Adipose tissue (tissue), 3 donors: Measurements from ENCODE around the gene FLT3LG. TPM values are rescaled to one million over a fixed set of nuclear protein-coding genes. Genes with fewer than 3 reads are reported as not detected.
"Not testable (repeated sequence)": the region's sequence is repeated elsewhere in the genome, so short reads cannot be mapped to it uniquely, and the experiment has no call there.

ENCODE experiments used
- H3K27ac ChIP-seq: one replicate; pipeline ENCODE4 v1.5.1; 2013; ENCODE audit warnings: low read depth, low read length
- WGBS, 3 donors: extraction: QIAGEN DNeasy Blood & Tissue Kit; methylation state at CpG; one replicate each; pipeline ENCODE4 v1.1.7; 2013; 5-methylcytosine and 5-hydroxymethylcytosine counted together
- polyA plus RNA-seq, 3 donors: library from polyadenylated mRNA; stranded (reverse); fragments of 200-250 nt; gene quantifications; one replicate each; pipeline ENCODE4 v1.2.3, GENCODE V29; 2013
- donor health status: healthy with polysubstance abuse.
- donor health status: Bipolar disorder and iron deficiency.
- donor health status: healthy.

FLT3LG gene
- polyA plus RNA-seq, 3 donors: 2.6 to 20.5 (median 7.4) TPM

DNA sequence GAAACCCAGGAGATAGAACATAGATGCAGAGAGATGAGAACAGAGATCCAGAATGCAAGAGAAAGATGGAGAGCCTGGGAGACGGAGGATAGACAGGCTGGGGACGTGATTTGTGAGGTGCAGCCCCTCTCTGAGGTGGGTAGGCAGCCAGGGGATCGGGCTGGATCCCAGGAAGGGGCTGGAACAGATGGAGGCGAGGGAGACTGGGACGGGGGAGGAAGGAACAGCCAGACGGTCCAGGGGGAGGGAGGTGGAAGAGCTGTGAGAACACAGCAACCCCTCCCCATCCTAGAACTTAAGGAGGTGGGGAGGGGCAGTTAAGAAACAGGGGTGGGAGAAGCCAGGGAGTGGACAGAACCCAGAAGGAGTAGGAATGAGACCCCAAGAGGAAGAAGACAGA is 35.8 kb upstream of the FLT3LG start:
- WGBS, 3 donors: 18 to 27% (median 25%) methylated on average over 6 of the region's 6 CpGs
- no peak overlapping the region for H3K27ac ChIP-seq

DNA sequence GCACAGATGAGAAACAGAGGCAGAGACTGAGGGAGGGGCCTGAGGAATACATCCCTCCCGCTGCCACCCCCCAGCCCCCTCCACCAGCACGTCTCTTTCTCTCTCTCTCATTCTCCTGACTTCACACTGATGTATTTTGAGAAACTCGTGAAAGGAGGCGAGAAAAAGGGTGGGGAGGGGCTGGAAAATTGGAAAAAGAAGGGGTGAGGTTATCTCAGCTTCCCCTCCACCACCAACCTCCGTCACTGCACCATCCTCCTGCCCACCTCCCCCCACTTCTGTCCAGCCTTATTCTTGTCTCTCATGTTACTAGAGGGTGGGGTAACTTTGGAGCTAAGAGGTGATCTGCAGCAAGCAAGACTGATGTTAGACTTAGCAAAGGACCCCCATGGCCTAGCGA is 34.2 kb upstream of the FLT3LG start:
- no peak overlapping the region for H3K27ac ChIP-seq
- 59 to 64% (median 64%) methylated on average over 6 of the region's 6 CpGs for WGBS, 3 donors

DNA sequence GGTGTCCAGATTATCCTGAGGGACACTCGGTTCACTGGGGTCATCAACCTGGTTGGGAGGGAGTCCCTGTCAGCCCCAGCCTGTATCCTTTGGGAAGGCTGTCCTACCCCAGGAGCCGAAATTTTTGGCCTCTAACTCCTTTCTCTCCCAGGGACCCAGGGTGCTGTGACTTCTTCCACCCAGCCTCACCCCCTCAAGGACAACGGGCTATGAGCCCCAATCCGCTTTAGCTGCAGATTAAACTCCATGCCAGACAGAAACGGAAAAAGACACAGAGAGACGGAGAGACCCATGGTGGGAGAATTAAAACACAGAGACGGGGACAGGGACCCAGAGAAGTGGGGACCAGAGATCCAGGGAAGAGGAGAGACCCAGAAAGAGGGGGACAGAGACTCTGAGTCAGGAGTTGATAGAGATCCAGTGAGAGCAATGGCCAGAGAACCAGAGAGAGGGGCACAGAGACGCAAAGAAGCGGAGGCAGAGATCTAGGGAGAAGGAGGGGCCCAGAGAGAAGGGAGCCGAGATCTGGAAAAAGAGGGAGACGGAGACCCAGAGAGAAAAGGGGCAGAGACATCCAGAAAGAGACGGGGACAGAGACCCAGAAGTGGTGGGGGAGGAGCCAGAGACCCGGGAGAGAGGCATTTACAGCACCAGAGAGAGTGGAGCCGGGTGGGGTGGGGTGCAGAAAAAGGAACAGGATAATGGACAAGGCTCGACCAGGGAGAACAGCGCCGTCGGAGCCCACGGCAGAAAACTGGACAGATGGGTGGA is 33.4 kb upstream of the FLT3LG start:
- no peak overlapping the region for H3K27ac ChIP-seq
- 24 to 32% (median 25%) methylated on average over 19 of the region's 19 CpGs for WGBS, 3 donors

DNA sequence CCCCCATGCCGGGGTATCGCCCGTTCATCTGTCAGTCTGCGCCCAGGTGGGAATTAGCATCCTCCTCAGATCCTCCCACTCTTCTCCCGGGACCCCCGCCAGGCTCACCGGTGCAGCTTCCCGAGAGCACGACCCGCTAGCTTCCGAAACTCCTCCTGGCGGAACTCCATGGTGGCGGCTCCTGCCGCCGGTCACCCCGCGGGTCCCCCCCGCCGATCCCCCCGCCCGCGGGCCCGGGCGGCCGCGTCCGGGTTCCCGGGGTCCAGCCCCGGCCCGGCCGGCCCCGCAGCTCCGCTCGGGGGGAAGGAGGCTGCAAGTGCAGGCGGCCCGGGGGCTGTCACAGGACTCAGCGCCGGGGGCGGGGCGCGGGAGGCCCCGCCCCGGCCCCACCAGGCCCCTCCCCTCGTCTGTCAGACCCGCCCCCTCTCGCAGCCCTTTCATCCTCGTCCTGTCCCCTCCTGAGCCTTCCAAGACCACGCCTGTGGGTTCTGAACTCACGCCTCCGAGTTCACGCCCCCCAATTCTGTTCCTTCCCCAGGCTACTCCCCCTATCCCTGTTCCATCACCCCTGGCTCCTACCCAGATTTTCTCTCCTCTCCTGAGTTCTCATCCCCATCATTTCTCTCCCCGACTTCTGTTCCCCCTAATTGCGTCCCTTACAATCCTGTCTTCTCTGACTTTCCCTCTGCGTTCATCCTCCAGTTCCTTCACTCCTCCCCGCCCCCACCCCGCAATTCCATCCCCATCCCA is 32.6 kb upstream of the FLT3LG start, which contains the start of gene SLC17A7:
TSS of gene SLC17A7 (minus strand) at position 318 of the 750 bp plus-strand sequence. CDS start at position 170, 148 bp downstream.
- 3 to 7% (median 4%) methylated on average over 31 to 56 of the region's 56 CpGs for WGBS, 3 donors
- H3K27ac ChIP-seq: no peak within 1 kb of the TSS

DNA sequence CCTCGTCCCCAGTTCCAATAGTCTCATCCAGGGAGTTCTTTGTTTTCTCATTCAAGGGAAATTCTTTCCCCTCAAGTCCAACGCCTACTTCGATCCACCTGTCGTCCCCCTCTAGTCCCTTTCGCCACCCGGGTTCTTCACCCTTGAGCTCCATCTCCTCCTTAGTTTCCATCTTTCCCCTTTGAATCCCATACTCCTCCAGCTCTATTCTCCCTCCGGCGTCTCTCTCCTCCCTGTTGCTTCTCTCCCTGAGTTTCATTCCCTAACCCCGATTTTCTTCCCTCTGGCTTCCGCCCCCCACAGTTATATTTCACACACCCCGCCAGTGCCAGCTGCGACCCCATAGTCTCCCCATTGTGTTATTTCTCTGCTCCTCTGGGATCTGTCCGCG is 32.1 kb upstream of the FLT3LG start:
- H3K27ac ChIP-seq: no peak overlapping the region
- 14 to 27% (median 19%) methylated on average over 14 of the region's 14 CpGs for WGBS, 3 donors

DNA sequence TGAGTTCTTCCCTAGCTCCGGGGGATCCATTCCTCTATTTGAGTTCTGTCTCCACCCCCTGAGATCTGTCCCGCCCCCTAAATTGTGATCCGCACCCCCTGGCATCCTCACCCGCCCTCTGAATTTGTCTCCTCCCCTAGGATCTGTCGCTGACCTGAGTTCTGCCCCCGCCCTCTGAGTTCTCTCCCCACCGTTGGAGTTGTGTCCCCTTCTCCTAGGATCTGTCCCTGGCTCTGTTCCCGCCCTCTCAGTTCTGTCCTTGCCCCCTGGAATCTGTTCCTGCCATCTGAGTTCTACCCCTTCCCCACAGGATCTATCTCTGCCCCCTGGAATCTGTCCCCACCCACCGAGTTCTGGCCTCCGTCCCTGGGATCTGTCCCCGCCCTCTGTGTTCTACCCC is 31.7 kb upstream of the FLT3LG start:
- no peak overlapping the region for H3K27ac ChIP-seq
- WGBS, 3 donors: 2 to 5% (median 2%) methylated on average over 11 of the region's 11 CpGs

DNA sequence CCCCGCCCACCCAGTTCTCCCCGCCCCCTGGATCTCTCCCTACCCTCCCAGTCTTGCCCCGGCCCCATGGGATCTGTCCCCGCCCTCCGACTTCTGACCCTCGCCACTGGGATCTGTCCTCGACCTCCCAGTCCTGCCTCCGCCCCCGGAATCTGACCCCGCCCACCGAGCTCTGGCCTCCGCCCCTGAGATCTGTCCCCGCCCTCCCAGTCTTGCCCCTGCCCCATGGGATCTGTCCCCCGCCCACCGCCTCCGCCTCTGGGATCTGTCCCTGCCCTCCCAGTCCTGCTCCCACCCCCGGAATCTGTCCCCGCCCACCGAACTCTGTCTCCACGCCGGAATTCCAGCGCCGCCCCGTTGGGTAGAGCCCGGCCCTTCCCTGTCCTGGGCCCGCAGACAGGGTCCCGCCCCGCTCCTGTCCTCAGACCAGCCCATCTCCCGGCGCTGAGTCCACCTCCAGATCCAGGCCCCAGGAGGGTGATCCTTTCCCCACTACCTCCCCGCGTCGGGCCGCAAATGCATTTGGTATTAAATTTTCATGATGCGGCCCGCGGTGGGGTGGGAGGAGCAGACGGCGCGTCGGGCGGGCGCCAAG is 31.1 kb upstream of the FLT3LG start:
- H3K27ac ChIP-seq: peak overlapping the region; percentile 69
- 0 to 2% (median 1%) methylated on average over 40 to 43 of the region's 43 CpGs for WGBS, 3 donors

DNA sequence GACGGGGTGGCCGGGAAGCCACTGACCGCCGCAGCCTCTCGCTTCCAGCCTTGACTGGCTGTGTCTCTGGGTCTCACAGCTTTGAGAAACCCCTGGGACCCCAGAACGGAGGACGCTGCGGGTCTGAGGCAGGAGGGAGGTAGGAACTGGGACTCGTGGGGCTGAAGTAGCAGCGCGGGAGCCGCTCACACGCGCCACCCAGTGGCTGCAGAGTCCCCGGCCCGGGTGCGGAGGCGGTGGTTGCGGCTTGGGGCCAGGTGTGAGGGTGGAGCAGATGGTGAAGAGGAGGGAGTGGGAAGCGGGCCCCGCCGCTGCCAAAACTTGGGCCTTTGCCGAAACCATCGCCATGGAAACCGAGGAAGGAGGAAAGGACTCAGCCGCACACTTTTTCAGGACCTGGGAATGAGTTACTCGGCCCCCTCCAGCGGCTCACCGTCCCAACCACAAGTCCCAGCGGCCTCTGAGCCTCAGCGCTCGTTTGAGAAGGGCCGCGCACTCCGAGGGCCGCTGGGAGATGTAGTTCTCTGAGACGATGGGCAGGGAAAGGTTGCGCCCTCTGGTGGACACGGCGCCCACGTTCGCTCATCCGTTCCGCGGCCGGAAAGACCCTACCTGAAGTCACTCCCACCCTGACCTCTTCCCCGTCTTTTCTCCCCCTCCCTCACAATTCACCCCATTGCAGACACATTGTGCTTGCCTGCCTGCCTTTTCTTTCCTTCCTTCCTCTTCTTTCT is 30.5 kb upstream of the FLT3LG start:
- 0% methylated on average over 46 to 47 of the region's 47 CpGs for WGBS, 3 donors

DNA sequence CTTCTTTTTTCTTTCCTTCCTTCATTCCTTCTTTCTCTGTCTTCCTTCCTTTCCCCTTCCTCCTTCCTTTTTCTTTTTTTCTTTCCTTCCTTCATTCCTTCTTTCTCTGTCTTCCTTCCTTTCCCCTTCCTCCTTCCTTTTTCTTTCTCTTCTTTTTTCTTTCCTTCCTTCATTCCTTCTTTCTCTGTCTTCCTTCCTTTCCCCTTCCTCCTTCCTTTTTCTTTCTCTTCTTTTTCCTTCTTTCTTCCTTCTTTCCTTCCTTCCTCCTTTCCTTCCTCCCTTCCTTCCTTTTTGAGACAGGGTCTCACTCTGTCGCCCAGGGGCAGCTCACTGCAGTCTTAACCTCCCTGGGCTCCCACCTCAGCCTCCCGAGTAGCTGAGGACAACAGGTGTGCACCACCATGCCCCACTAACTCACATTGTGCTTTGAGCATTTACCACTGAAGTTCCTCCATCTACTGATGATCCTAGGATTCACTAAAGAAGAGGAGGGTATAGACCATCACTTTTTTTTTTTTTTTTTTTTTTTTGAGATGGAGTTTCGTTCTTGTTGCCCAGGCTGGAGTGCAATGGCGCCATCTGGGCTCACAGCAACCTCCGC is 29.8 kb upstream of the FLT3LG start:
- WGBS, 3 donors: 56 to 66% (median 63%) methylated on average over 5 of the region's 5 CpGs
- H3K27ac ChIP-seq: not testable (repeated sequence)

More for the DNA sequence above, 30.5 kb upstream of the FLT3LG start:
- peak overlapping the region; percentile 69 for H3K27ac ChIP-seq

DNA sequence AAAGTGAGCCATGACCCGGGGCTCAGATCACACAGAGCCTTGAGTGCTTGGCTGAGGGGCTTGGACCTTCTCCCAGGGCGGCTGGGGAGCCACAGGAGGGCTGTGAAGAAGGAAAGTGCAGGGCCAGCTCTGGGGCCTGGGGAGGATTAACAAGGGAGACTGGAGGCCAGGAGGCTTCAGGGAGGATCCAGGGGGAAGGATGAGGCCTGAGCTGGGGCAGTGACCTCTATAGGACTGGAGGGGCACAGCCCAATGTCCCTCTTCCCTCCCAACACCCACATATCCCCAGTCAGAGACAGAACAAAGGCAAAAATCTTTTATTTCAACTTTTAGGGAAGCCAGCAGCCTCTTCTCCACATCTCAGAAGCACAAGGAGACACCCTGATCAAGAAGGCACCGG is 28.0 kb upstream of the FLT3LG start:
- no peak overlapping the region for H3K27ac ChIP-seq
- 72 to 91% (median 81%) methylated on average over 3 of the region's 3 CpGs for WGBS, 3 donors

DNA sequence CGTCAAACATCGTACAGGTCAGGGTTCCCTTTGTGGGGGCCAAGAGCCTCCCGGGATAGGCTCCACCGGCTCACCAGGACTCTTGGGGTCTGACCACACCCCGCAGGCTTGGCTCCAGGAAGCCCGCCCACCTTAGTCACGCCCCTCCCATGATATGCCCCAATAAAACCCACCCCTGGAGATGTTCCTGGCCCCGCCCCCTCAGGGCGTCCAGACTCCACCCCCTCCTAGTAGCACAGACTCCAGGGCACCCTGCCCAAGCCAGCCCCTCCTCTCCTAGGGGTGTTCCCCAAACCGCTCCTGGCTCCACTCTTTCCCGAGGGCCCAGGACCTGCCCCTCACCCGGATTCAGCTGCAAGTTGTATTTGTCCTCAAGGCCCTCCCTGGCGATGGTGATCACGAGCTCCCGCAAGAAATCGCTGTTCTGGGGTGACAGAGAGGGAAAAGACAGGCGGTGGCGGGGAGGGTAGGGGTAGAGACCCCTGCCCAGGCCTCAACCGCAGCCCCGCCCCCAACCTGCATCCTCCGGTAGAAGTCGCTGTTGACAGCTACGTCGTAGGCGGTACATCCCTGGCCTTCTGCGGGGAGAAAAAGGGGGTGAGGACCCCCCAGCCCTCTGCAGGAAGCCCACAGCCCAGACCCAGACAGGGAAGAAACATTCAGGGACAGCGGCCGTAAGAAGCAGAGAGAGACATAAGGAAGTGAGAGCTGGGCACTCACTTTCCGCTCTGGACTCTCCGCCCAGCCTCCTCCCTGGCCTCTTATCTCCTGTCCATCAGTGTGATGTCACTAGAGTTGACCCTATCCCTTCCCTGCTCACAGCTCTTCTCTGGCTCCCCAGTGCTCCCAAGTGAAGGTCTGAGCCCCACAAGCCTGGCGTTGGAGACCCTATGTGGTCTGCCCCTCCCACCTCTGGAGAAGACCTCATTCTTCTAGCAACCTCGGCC is 26.3 kb upstream of the FLT3LG start:
- no peak overlapping the region for H3K27ac ChIP-seq
- WGBS, 3 donors: 72 to 83% (median 72%) methylated on average over 32 of the region's 32 CpGs

DNA sequence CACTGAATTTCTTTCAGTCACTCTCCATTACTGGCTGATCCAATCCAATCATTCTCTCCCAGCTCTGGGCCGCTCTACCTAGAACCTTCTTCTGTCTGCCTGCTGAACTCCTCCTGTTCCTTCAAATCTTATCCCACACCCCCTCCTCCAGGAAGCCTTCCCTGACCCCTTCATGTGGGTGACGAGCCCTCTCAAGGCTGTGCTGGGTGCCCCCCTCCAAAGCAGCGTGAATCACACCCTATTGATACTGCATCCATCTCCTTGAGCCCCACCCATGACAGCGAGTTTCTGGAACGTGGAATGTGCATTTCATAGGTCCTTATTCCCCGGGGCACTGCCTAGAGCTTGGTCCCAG is 25.6 kb upstream of the FLT3LG start:
- H3K27ac ChIP-seq: no peak overlapping the region
- WGBS, 3 donors: 91 to 96% (median 91%) methylated on average over 6 of the region's 6 CpGs

DNA sequence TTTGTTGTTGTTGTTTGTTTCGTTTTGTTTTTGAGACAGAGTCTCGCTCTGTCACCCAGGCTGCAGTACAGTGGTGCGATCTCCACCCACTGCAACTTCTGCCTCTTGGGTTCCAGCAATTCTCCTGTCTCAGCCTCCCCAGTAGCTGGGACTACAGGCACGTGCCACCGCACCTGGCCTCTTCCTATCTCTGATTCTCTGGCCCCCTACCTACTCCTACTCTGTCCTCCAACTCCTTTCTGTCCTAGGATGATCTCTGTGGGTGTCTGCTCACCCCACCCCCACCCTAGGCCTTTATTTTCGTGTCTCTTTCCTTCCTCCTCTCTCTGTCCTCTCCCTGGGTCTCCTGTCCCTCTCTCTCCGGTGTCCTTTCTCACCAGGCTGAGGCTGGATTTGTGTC is 23.6 kb upstream of the FLT3LG start:
- 81 to 86% (median 86%) methylated on average over 7 of the region's 7 CpGs for WGBS, 3 donors
- H3K27ac ChIP-seq: no peak overlapping the region

DNA sequence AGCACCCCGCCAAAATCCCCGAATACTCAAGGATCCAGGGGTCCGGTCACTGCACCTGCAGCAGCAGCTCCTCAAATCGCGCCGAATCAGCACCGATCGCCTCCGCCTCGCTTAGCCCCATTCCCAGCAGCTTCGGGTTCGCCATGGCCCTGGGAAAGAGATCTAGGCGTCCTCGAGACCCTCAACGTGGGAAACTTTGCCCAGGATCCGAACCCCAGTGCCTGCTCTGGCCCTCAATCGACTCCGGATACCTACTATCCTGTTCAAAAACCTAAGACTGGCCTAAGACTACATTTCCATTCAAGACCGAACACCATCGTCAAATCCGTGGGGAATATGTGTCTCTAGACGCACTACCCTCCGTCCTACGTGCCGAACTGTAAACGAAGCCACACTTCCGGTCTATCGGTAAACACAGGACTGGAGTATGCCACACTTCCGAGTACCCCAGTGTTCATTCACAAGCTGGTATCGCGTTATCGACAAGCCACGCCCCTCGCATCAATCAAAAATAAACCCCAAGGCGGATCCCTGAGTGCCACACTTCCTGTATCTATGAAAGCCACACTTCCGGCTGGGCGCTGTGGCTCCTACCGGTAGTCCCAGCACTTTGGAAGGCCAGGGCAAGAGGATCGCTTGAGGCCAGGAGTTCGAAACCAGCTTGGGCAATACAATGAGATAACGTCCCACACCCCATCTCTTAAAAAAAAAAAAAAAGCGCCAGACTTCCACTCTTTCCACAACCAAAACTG is 22.4 kb upstream of the FLT3LG start, which contains the start of gene PIH1D1:
TSS of gene PIH1D1 (minus strand) at position 385 of the 752 bp plus-strand sequence. CDS start at position 145, 240 bp downstream.
- no peak within 1 kb of the TSS for H3K27ac ChIP-seq
- 0 to 1% (median 1%) methylated on average over 42 of the region's 42 CpGs for WGBS, 3 donors

DNA sequence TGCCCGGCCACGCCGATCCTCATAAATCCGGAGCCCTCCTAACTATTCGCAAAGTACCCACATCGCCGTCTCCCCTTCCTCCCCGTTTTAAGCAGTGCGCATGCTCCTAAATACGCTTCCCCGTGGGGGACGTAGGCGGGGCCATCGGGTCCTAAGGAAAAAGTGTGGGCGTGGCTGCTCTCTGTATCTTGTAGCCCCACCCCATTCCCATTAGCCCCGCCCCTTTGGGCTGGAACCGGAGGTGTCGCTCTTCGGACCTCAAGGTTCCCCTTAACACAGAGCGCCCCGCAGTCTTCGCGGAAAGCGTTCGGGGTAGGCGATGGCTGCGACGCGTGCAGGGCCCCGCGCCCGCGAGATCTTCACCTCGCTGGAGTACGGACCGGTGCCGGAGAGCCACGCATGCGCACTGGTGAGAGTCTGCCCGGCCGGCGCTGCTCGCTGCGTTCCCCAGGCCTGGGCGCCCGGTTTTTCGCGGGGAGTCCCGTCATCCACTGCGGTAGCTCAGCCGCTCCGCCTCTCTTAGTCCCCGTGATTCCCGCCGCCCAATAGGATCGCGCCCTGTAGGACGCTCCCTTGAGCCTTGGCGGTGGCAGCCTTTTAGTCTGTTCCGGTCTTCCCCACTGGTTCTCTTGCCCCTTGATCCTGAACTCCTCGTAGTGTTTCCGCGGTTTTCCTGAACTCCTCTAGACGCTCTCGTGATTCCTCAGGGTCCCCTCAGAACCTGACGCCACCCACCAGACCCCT is 20.8 kb upstream of the FLT3LG start, which contains the start of gene ALDH16A1:
TSS of gene ALDH16A1 (plus strand) at position 213 of the 744 bp plus-strand sequence. CDS start at position 320, 107 bp downstream.
- WGBS, 3 donors: 0% methylated on average over 64 to 66 of the region's 66 CpGs
- peak within 1 kb of the TSS; percentile 71 for H3K27ac ChIP-seq

DNA sequence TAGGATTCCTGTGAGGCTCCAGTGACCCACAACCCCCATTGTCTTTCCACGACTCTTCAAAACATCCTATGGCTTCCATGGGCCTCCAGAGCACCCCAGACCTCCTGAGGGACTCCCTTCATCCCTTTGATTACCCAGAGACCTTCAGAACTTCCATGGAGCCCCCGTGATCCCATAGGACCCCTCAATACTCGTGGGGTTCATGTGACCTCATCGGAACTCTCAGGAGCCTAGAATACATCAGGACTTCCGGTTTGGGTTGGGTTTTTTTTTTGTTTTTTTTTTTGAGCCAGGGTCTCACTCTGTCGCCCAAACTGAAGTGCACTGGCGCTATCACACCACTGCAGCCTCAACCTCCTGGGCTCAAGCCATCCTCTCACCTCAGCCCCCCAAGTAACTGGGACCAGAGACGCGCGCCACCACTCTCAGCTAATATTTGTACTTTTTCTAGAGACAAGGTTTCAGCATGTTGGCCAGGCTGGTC is 20.2 kb upstream of the FLT3LG start:
- WGBS, 3 donors: 33 to 41% (median 36%) methylated on average over 10 of the region's 10 CpGs
- peak overlapping the region; percentile 71 for H3K27ac ChIP-seq
